HL-60 (cell line): Measurements from ENCODE around the gene PCDHGA7.

Experiments
- DNase-seq, 2 experiments: peaks; one replicate each; pipeline ENCODE4 v3.0.0-alpha.2; 2010 to 2020; ENCODE audit warnings: low read depth in 1 of 2, low spot score in 1 of 2
- H3K27ac ChIP-seq: fragments of 250-450 bp; sonication (Bioruptor Pico); replicated peaks from 2 replicates; pipeline ENCODE4 v1.5.1; 2020; ENCODE audit warnings: mild to moderate bottlenecking, moderate library complexity
- H3K27me3 ChIP-seq: fragments of 250-450 bp; sonication (Bioruptor Pico); 2 replicates; pipeline ENCODE4 v1.5.1; 2021; ENCODE audit warnings: mild to moderate bottlenecking, moderate library complexity; ENCODE audit not compliant: insufficient read depth, poor library complexity, severe bottlenecking
- H3K4me3 ChIP-seq: replicated peaks from 2 replicates; pipeline ENCODE4 v1.5.1; 2011; ENCODE audit warnings: mild to moderate bottlenecking, control low read depth, low read length; ENCODE audit not compliant: insufficient read depth
- CTCF ChIP-seq: IDR thresholded peaks from one replicate; pipeline ENCODE4 v1.5.1; 2011; ENCODE audit warnings: low read length, control low read depth, inconsistent platforms; ENCODE audit not compliant: insufficient read depth
- GABPA ChIP-seq: IDR thresholded peaks from 2 replicates; pipeline ENCODE4 v1.6.1; 2012; ENCODE audit warnings: low read depth
- POLR2AphosphoS5 ChIP-seq: IDR thresholded peaks from 2 replicates; pipeline ENCODE4 v1.6.1; 2012; ENCODE audit warnings: low read depth
- REST ChIP-seq: IDR thresholded peaks from 2 replicates; pipeline ENCODE4 v1.6.1; 2012; ENCODE audit warnings: low read depth; ENCODE audit not compliant: insufficient replicate concordance
- SPI1 ChIP-seq: IDR thresholded peaks from 2 replicates; pipeline ENCODE4 v1.6.1; 2012; ENCODE audit warnings: low read depth, mild to moderate bottlenecking, borderline replicate concordance

The PCDHGA7 gene

GRCh38 chr5:141360685-141361084 lies 21.9 kb upstream of the PCDHGA7 start:
- H3K27me3 ChIP-seq, result no peaks in the 10 kb centered on the region
- no peak for TF ChIP-seq GABPA
- no peak for TF ChIP-seq POLR2AphosphoS5
- no peak for TF ChIP-seq SPI1
- no peak for TF ChIP-seq CTCF
- TF ChIP-seq REST, result no peak
- no peak overlapping the region for H3K27ac ChIP-seq
- DNase-seq, result no peak
- H3K4me3 ChIP-seq, result no peak overlapping the region

GRCh38 chr5:141362719-141363118 lies 19.8 kb upstream of the PCDHGA7 start:
- TF ChIP-seq GABPA, result no peak
- no peak for TF ChIP-seq SPI1
- TF ChIP-seq POLR2AphosphoS5, result no peak
- no peak for TF ChIP-seq CTCF
- no peak for TF ChIP-seq REST
- DNase-seq, result no peak
- no peak overlapping the region for H3K27ac ChIP-seq
- H3K27me3 ChIP-seq, result no peaks in the 10 kb centered on the region
- H3K4me3 ChIP-seq, result no peak overlapping the region

- Histone ChIP-seq H3K27ac (no peak within 1 kb of the TSS), H3K4me3 (peak within 1 kb of the TSS; percentile 16), H3K27me3 (no peaks in the 10 kb centered on the region)
- TF ChIP-seq GABPA (no peak), SPI1 (no peak), CTCF (no peak), REST (no peak), POLR2AphosphoS5 (no peak)
- DNase-seq, result no peak
Observed at GRCh38 chr5:141363952-141364660, 18.4 kb upstream of the PCDHGA7 start, which contains the start of gene PCDHGA5. PCDHGA5 (plus strand) TSS chr5:141364162; CDS start chr5:141364331, 169 bp downstream.
